Loucy (cell line): Measurements from ENCODE around the gene COG3.

Source experiments
- H2AFZ ChIP-seq: fragments of 200-600 bp; sonication (generic); 2 replicates; pipeline ENCODE4 v1.6.0; 2016; ENCODE audit warnings: antibody characterized with exemption, mild to moderate bottlenecking, low read length, moderate library complexity
- H3F3A ChIP-seq: fragments of 200-600 bp; 2 replicates; pipeline ENCODE4 v1.6.0; 2016; ENCODE audit warnings: antibody characterized with exemption, low read depth, mild to moderate bottlenecking
- H3K27me3 ChIP-seq: fragments of 200-600 bp; sonication (generic); 2 replicates; pipeline ENCODE4 v1.6.1; 2014; ENCODE audit warnings: low read length, mild to moderate bottlenecking; ENCODE audit not compliant: insufficient read depth, poor library complexity, severe bottlenecking
- H3K36me3 ChIP-seq: fragments of 200-600 bp; sonication (generic); 2 replicates; pipeline ENCODE4 v1.6.1; 2016; ENCODE audit warnings: low read length; ENCODE audit not compliant: insufficient read depth
- H3K4me1 ChIP-seq: fragments of 200-600 bp; sonication (generic); 2 replicates; pipeline ENCODE4 v1.5.1; 2014; ENCODE audit warnings: low read length, mild to moderate bottlenecking; ENCODE audit not compliant: insufficient read depth, poor library complexity, severe bottlenecking
- H3K4me2 ChIP-seq: fragments of 200-600 bp; sonication (generic); 2 replicates; pipeline ENCODE4 v1.6.0; 2014; ENCODE audit warnings: antibody characterized with exemption, low read length, low read depth, mild to moderate bottlenecking; ENCODE audit not compliant: poor library complexity, severe bottlenecking
- H3K4me3 ChIP-seq: fragments of 200-600 bp; sonication (generic); 2 replicates; pipeline ENCODE4 v1.5.1; 2014; ENCODE audit warnings: low read length, mild to moderate bottlenecking, mixed read lengths; ENCODE audit not compliant: poor library complexity, severe bottlenecking
- H3K79me2 ChIP-seq: fragments of 200-600 bp; sonication (generic); 2 replicates; pipeline ENCODE4 v1.6.1; 2014; ENCODE audit warnings: low read length; ENCODE audit not compliant: insufficient read depth
- H3K9ac ChIP-seq: fragments of 200-600 bp; sonication (generic); 2 replicates; pipeline ENCODE4 v1.6.0; 2014; ENCODE audit warnings: mild to moderate bottlenecking, low read depth, low read length, moderate library complexity; ENCODE audit not compliant: poor library complexity, severe bottlenecking
- H3K9me2 ChIP-seq: fragments of 200-600 bp; sonication (generic); replicated peaks from 2 replicates; pipeline ENCODE4 v1.6.1; 2016; ENCODE audit warnings: low read depth, low read length, mixed read lengths
- H3K9me3 ChIP-seq: fragments of 200-600 bp; sonication (generic); 2 replicates; pipeline ENCODE4 v1.6.1; 2014; ENCODE audit warnings: mild to moderate bottlenecking, antibody characterized with exemption, low read length, low read depth; ENCODE audit not compliant: insufficient read depth
- H4K20me1 ChIP-seq: fragments of 200-600 bp; sonication (generic); 2 replicates; pipeline ENCODE4 v1.6.0; 2014; ENCODE audit warnings: antibody characterized with exemption, low read length, mild to moderate bottlenecking; ENCODE audit not compliant: insufficient read depth, poor library complexity, severe bottlenecking
- CTCF ChIP-seq: fragments of 200-600 bp; sonication (generic); conservative IDR thresholded peaks from 2 replicates; pipeline ENCODE4 v1.5.1; 2014; ENCODE audit warnings: mild to moderate bottlenecking, antibody characterized with exemption, low read length
- EZH2phosphoT487 ChIP-seq: fragments of 200-600 bp; IDR thresholded peaks from 2 replicates; pipeline ENCODE4 v1.6.1; 2018; ENCODE audit warnings: antibody characterized with exemption, mild to moderate bottlenecking, moderate library complexity, borderline replicate concordance

COG3 gene

GRCh38 chr13:45439781-45440462, 24.8 kb upstream of the COG3 start:
- Histone ChIP-seq H3K36me3 (no peaks in the 10 kb centered on the region), H3F3A (no peaks in the 10 kb centered on the region), H3K27me3 (no peaks in the 10 kb centered on the region), H3K4me2 (no peak overlapping the region), H3K79me2 (no peaks in the 10 kb centered on the region), H4K20me1 (no peaks in the 10 kb centered on the region), H2AFZ (no peak overlapping the region), H3K9ac (no peak overlapping the region), H3K4me3 (no peak overlapping the region), H3K9me3 (no peaks in the 10 kb centered on the region), H3K4me1 (no peaks in the 10 kb centered on the region), H3K9me2 (no peaks in the 10 kb centered on the region)
- TF ChIP-seq CTCF (no peak), EZH2phosphoT487 (no peak)

GRCh38 chr13:45441633-45442032, 23.1 kb upstream of the COG3 start:
- Histone ChIP-seq H3K27me3 (no peaks in the 10 kb centered on the region), H2AFZ (no peak overlapping the region), H4K20me1 (no peaks in the 10 kb centered on the region), H3K9ac (no peak overlapping the region), H3K79me2 (no peaks in the 10 kb centered on the region), H3K9me2 (no peaks in the 10 kb centered on the region), H3K9me3 (no peaks in the 10 kb centered on the region), H3K4me2 (no peak overlapping the region), H3K4me3 (no peak overlapping the region), H3K36me3 (no peaks in the 10 kb centered on the region), H3F3A (no peaks in the 10 kb centered on the region), H3K4me1 (no peaks in the 10 kb centered on the region)
- no peak for TF ChIP-seq EZH2phosphoT487
- peak; percentile 40 for TF ChIP-seq CTCF

GRCh38 chr13:45445053-45445452, 19.7 kb upstream of the COG3 start:
- H3K9me2 ChIP-seq, result no peaks in the 10 kb centered on the region
- H3K27me3 ChIP-seq, result no peaks in the 10 kb centered on the region
- H3K4me2 ChIP-seq, result no peak overlapping the region
- no peak overlapping the region for H3K4me3 ChIP-seq
- no peaks in the 10 kb centered on the region for H3K36me3 ChIP-seq
- H4K20me1 ChIP-seq, result no peaks in the 10 kb centered on the region
- H3K4me1 ChIP-seq, result no peaks in the 10 kb centered on the region
- H3K9ac ChIP-seq, result no peak overlapping the region
- H3F3A ChIP-seq, result no peaks in the 10 kb centered on the region
- H3K79me2 ChIP-seq, result no peaks in the 10 kb centered on the region
- no peak overlapping the region for H2AFZ ChIP-seq
- no peaks in the 10 kb centered on the region for H3K9me3 ChIP-seq
- TF ChIP-seq EZH2phosphoT487 (no peak), CTCF (no peak)
